H1 (cell line): ENCODE results near the gene MAST1. TPM values are rescaled to one million over a fixed set of nuclear protein-coding genes. Genes with fewer than 3 reads are reported as not detected.

ENCODE experiments used
- CTCF ChIA-PET: fragments of 300-600 bp; sonication (Branson Sonifier 250); formaldehyde crosslinking; loops from one replicate; lab custom pipeline; 2021; ENCODE audit not compliant: partially characterized antibody; lab: Charles Lee
- POLR2A ChIA-PET: fragments of 300-600 bp; sonication (Branson Sonifier 250); formaldehyde crosslinking; loops from one replicate; lab custom pipeline; 2021; ENCODE audit warnings: inconsistent platforms; ENCODE audit not compliant: partially characterized antibody; lab: Charles Lee
- DNase-seq, 2 experiments: peaks; one replicate each; pipeline versions ENCODE4 v3.0.0 to v3.0.0-alpha.2; 2010 to 2022; ENCODE audit warnings: low spot score in 2 of 2, low read depth in 1 of 2, mixed read lengths in 1 of 2
- FAIRE-seq: peaks from 2 replicates; lab custom pipeline; 2011; peaks lifted over from hg19 to GRCh38; lab: Jason Lieb, UNC
- H2AFZ ChIP-seq: 2 replicates; pipeline ENCODE4 v1.8.1; 2012; ENCODE audit warnings: low read length, inconsistent platforms
- H2AK5ac ChIP-seq: 2 replicates; pipeline ENCODE4 v1.6.1; 2013; ENCODE audit warnings: low read depth, low read length
- H2BK120ac ChIP-seq: replicated peaks from 2 replicates; pipeline ENCODE3; 2013; ENCODE audit warnings: low read depth, low read length, inconsistent platforms
- H2BK12ac ChIP-seq: 2 replicates; pipeline ENCODE4 v1.6.1; 2013; ENCODE audit warnings: low read depth, low read length
- H2BK15ac ChIP-seq: 2 replicates; pipeline ENCODE4 v1.6.1; 2013; ENCODE audit warnings: low read length
- H2BK20ac ChIP-seq: 2 replicates; pipeline ENCODE4 v1.6.1; 2013; ENCODE audit warnings: low read length
- H2BK5ac ChIP-seq: 2 replicates; pipeline ENCODE4 v1.6.1; 2013; ENCODE audit warnings: low read depth, low read length
- H3K14ac ChIP-seq: 2 replicates; pipeline ENCODE4 v1.6.1; 2013; ENCODE audit warnings: inconsistent platforms; ENCODE audit not compliant: insufficient read length
- H3K18ac ChIP-seq: 2 replicates; pipeline ENCODE4 v1.6.1; 2013; ENCODE audit warnings: low read length; ENCODE audit errors: extremely low read depth
- H3K23ac ChIP-seq: 2 replicates; pipeline ENCODE4 v1.6.1; 2013; ENCODE audit warnings: inconsistent platforms; ENCODE audit not compliant: insufficient read length
- H3K23me2 ChIP-seq: 2 replicates; pipeline ENCODE4 v1.6.1; 2013; ENCODE audit warnings: low read depth, low read length
- H3K27ac ChIP-seq: 2 replicates; pipeline ENCODE4 v1.6.1; 2011; ENCODE audit warnings: low read depth, low read length, inconsistent platforms
- H3K27me3 ChIP-seq, 4 experiments: replicated peaks in 1 of 4; 1 replicate in 1 of 4; 2 replicates in 3 of 4; pipeline versions ENCODE4 v1.6.1 to v1.8.1; 2011 to 2013; ENCODE audit warnings: low read length in 3 of 4, mild to moderate bottlenecking in 3 of 4, inconsistent platforms in 2 of 4, mixed read lengths in 2 of 4, moderate library complexity in 1 of 4; ENCODE audit not compliant: control insufficient read depth in 3 of 4, insufficient read depth in 3 of 4; ENCODE audit errors: extremely low read depth in 1 of 4
- H3K36me3 ChIP-seq, 4 experiments: 2 replicates each; pipeline versions ENCODE4 v1.6.1 to v1.8.1; 2011 to 2013; ENCODE audit warnings: mild to moderate bottlenecking in 4 of 4, low read length in 3 of 4, moderate library complexity in 2 of 4, control low read depth in 1 of 4, inconsistent platforms in 1 of 4; ENCODE audit not compliant: insufficient read depth in 4 of 4, control insufficient read depth in 2 of 4
- H3K4ac ChIP-seq: replicated peaks from 2 replicates; pipeline ENCODE3; 2013; ENCODE audit warnings: low read length, low read depth, mixed read lengths, inconsistent platforms; ENCODE audit not compliant: insufficient read length
- H3K4me1 ChIP-seq, 4 experiments: replicated peaks in 1 of 4; 1 replicate in 1 of 4; 2 replicates in 3 of 4; pipeline versions ENCODE4 v1.6.1 to v1.8.1; 2011 to 2013; ENCODE audit warnings: low read length in 3 of 4, inconsistent platforms in 2 of 4, mixed read lengths in 1 of 4; ENCODE audit not compliant: insufficient read depth in 4 of 4, control insufficient read depth in 3 of 4
- H3K4me2 ChIP-seq, 2 experiments: 2 replicates each; pipeline versions ENCODE4 v1.6.1 to v1.8.1; 2011 to 2013; ENCODE audit warnings: low read depth in 2 of 2, low read length in 2 of 2, control low read depth in 1 of 2, inconsistent platforms in 1 of 2, mild to moderate bottlenecking in 1 of 2; ENCODE audit not compliant: insufficient read depth in 1 of 2
- H3K4me3 ChIP-seq, 4 experiments: fragments of 200-600, 300-600 bp in 1 of 4; sonication (generic), shearing (Covaris generic), sonication (Bioruptor Twin) in 1 of 4; 2 replicates each; pipeline versions ENCODE4 v1.5.1 to v1.8.1; 2011 to 2016; ENCODE audit warnings: low read length in 4 of 4, low read depth in 3 of 4, control low read depth in 2 of 4, inconsistent platforms in 2 of 4, mild to moderate bottlenecking in 2 of 4, mixed read lengths in 1 of 4, moderate library complexity in 1 of 4; ENCODE audit not compliant: insufficient read depth in 2 of 4; ENCODE audit errors: extremely low read depth in 1 of 4
- H3K56ac ChIP-seq: replicated peaks from 2 replicates; pipeline ENCODE3; 2013; ENCODE audit warnings: low read depth, mild to moderate bottlenecking, mixed read lengths, low read length, inconsistent platforms; ENCODE audit not compliant: insufficient read length
- H3K79me1 ChIP-seq: 2 replicates; pipeline ENCODE4 v1.6.1; 2013; ENCODE audit warnings: low read depth, low read length, control low read depth
- H3K79me2 ChIP-seq, 2 experiments: 2 replicates each; pipeline versions ENCODE4 v1.6.1 to v1.8.1; 2012 to 2013; ENCODE audit warnings: low read length in 2 of 2, mild to moderate bottlenecking in 2 of 2, inconsistent platforms in 1 of 2; ENCODE audit not compliant: insufficient read depth in 2 of 2, control insufficient read depth in 1 of 2
- H3K9ac ChIP-seq, 4 experiments: replicated peaks in 1 of 4; 1 replicate in 1 of 4; 2 replicates in 3 of 4; pipeline versions ENCODE4 v1.6.1 to v1.8.1; 2011 to 2013; ENCODE audit warnings: low read depth in 3 of 4, low read length in 3 of 4, control low read depth in 2 of 4, mild to moderate bottlenecking in 2 of 4, moderate library complexity in 2 of 4, inconsistent platforms in 1 of 4; ENCODE audit errors: extremely low read depth in 1 of 4
- H3K9me3 ChIP-seq, 2 experiments: 2 replicates each; pipeline versions ENCODE4 v1.6.1 to v1.8.1; 2012 to 2013; ENCODE audit warnings: mild to moderate bottlenecking in 2 of 2, moderate library complexity in 2 of 2, control low read depth in 1 of 2, inconsistent platforms in 1 of 2, low read depth in 1 of 2, low read length in 1 of 2, mixed read lengths in 1 of 2; ENCODE audit not compliant: insufficient read depth in 2 of 2
- H4K20me1 ChIP-seq, 2 experiments: replicated peaks in 1 of 2; 2 replicates each; pipeline versions ENCODE3 to v1.8.1; 2011 to 2013; ENCODE audit warnings: inconsistent platforms in 2 of 2, low read length in 2 of 2, mild to moderate bottlenecking in 1 of 2; ENCODE audit not compliant: insufficient read depth in 2 of 2, control insufficient read depth in 1 of 2
- H4K5ac ChIP-seq: 2 replicates; pipeline ENCODE4 v1.6.1; 2013; ENCODE audit warnings: low read length, low read depth, mixed read lengths, inconsistent platforms; ENCODE audit not compliant: insufficient read length
- H4K8ac ChIP-seq: 2 replicates; pipeline ENCODE4 v1.8.0; 2013; ENCODE audit warnings: mild to moderate bottlenecking, moderate library complexity, low read length, inconsistent platforms; ENCODE audit not compliant: insufficient read depth; ENCODE audit errors: extremely low read depth
- H4K91ac ChIP-seq: replicated peaks from 2 replicates; pipeline ENCODE3; 2013; ENCODE audit warnings: low read length, mixed read lengths, inconsistent platforms; ENCODE audit not compliant: insufficient read length
- CEBPB ChIP-seq: IDR thresholded peaks from 2 replicates; pipeline ENCODE4 v1.6.1; 2012; ENCODE audit warnings: low read depth, low read length
- CREB1 ChIP-seq: IDR thresholded peaks from 2 replicates; pipeline ENCODE4 v1.6.1; 2012; ENCODE audit warnings: inconsistent platforms
- JUND ChIP-seq: IDR thresholded peaks from 2 replicates; pipeline ENCODE4 v1.6.1; 2011; ENCODE audit warnings: mild to moderate bottlenecking, improper control_type of control experiment, low read length
- KDM4A ChIP-seq: IDR thresholded peaks from one replicate; pipeline ENCODE4 v1.7.1; 2012; ENCODE audit warnings: low read depth, mild to moderate bottlenecking, moderate library complexity, low read length, inconsistent platforms; ENCODE audit not compliant: severe bottlenecking
- KDM5A ChIP-seq: fragments of 200-600 bp; IDR thresholded peaks from 2 replicates; pipeline ENCODE4 v1.7.1; 2012; ENCODE audit warnings: mild to moderate bottlenecking, low read length, inconsistent platforms, mixed read lengths
- MAFK ChIP-seq: IDR thresholded peaks from 2 replicates; pipeline ENCODE4 v1.6.1; 2012; ENCODE audit warnings: low read depth, mild to moderate bottlenecking, improper control_type of control experiment, low read length
- RNF2 ChIP-seq: fragments of 200-900, 300-1000 bp; sonication (generic); IDR thresholded peaks from 2 replicates; pipeline ENCODE4 v1.7.1; 2016; ENCODE audit warnings: borderline replicate concordance, low read depth, mild to moderate bottlenecking, antibody characterized with exemption, low read length; ENCODE audit not compliant: poor library complexity, severe bottlenecking; ENCODE audit errors: missing control alignments
- SIX5 ChIP-seq: IDR thresholded peaks from 2 replicates; pipeline ENCODE4 v1.6.1; 2011; ENCODE audit warnings: mild to moderate bottlenecking, low read depth, low read length
- SP4 ChIP-seq: IDR thresholded peaks from 2 replicates; pipeline ENCODE4 v1.6.1; 2012; ENCODE audit warnings: low read length, inconsistent platforms
- SUZ12 ChIP-seq: fragments of 200-600 bp; sonication (generic); IDR thresholded peaks from 2 replicates; pipeline ENCODE4 v1.6.1; 2012; ENCODE audit warnings: mild to moderate bottlenecking, inconsistent platforms, low read length, moderate library complexity, mixed read lengths
- TBP ChIP-seq: IDR thresholded peaks from 2 replicates; pipeline ENCODE4 v1.6.1; 2011; ENCODE audit warnings: low read depth, low read length, improper control_type of control experiment
- WGBS, 2 experiments: shearing (Covaris generic) in 1 of 2; methylation state at CpG; one replicate each; pipeline versions ENCODE4 v1.1.6 to v1.1.7; 2013 to 2015; ENCODE audit warnings: low lambda C conversion rate in 2 of 2, mixed read lengths in 2 of 2, inconsistent platforms in 1 of 2, low coverage in 1 of 2, missing lambda C conversion rate in 1 of 2; ENCODE audit not compliant: insufficient replicate concordance in 2 of 2, insufficient coverage in 1 of 2, insufficient read length in 1 of 2; ENCODE audit errors: extremely low coverage in 1 of 2, missing lambda C conversion rate in 1 of 2; 5-methylcytosine and 5-hydroxymethylcytosine counted together
- polyA plus RNA-seq, 7 experiments: library from polyadenylated mRNA; depleted of rRNA in 3 of 7; stranded (reverse) in 5 of 7; unstranded in 2 of 7; fragments of >200 nt in 5 of 7; fragments of 200-250 nt in 2 of 7; gene quantifications; 1 replicate in 5 of 7; 2 replicates in 1 of 7; 4 replicates in 1 of 7; pipeline versions ENCODE4 v1.2.1 to v1.2.3, GENCODE V29; 2011 to 2013; ENCODE audit warnings: missing spikeins in 2 of 7, mixed read lengths in 2 of 7
- total RNA-seq: library from RNA; stranded (reverse); fragmentation: NEBNext Ultra II Directional; extraction: Animal tissue kit (Norgen Biotek cat#: 25700); gene quantifications from 2 replicates; pipeline ENCODE4 v1.2.1, GENCODE V29; 2021

MAST1 gene
- total and polyA plus RNA-seq, 2 of the 8 experiments (the other 6 are each of a cell fraction or from before 2014, with no cell fraction given): 15.6 to 28.3 TPM

GRCh38 chr19:12921047-12921446 lies 82.7 kb downstream of the MAST1 start:
- no peak for FAIRE-seq
- H4K91ac ChIP-seq: no peak overlapping the region
- POLR2A ChIA-PET: interaction anchor here (0.7 to 13.9 kb wide), 15 partner anchors 8 to 48 kb away, joined by 3 to 180 read pairs (median 6); partner anchors contain the start of genes CALR, DNASE2, FARSA and GADD45GIP1

More at GRCh38 chr19:12921047-12921446, 82.7 kb downstream of the MAST1 start:
- H2BK15ac ChIP-seq: no peak overlapping the region
- no peak overlapping the region for H3K4me2 ChIP-seq
- H4K8ac ChIP-seq: no peak overlapping the region
- no peak overlapping the region for H2BK12ac ChIP-seq
- no peak overlapping the region for H3K9ac ChIP-seq
- no peak overlapping the region for H3K56ac ChIP-seq
- no peak overlapping the region for H3K4me3 ChIP-seq
- no peaks in the 10 kb centered on the region for H3K79me2 ChIP-seq
- peaks cover 0 to 2% (median 0%) of the 10 kb centered on the region in 4 experiments; a peak in 1 of 7 replicates for H3K4me1 ChIP-seq
- no peak overlapping the region for H2AK5ac ChIP-seq
- H3K27me3 ChIP-seq: peaks cover 6 to 12% (median 11%) of the 10 kb centered on the region in 4 experiments
- no peak overlapping the region for H3K27ac ChIP-seq
- 93% methylated on average over 3 of the region's 3 CpGs; no CpG with 5 or more reads in 1 of the 2 experiments for whole genome bisulfite sequencing, 2 experiments
- H2BK5ac ChIP-seq: no peak overlapping the region
- no peak overlapping the region for H2BK120ac ChIP-seq
- H3K23me2 ChIP-seq: no peaks in the 10 kb centered on the region
- peaks cover 0 to 3% of the 10 kb centered on the region in 2 experiments for H4K20me1 ChIP-seq
- no peak overlapping the region for H3K23ac ChIP-seq
- H2BK20ac ChIP-seq: no peak overlapping the region
- TF ChIP-seq JUND: no peak
- no peak for TF ChIP-seq CEBPB
- no peak for TF ChIP-seq TBP
- no peak for TF ChIP-seq SUZ12
- no peak for TF ChIP-seq CREB1
- no peak for TF ChIP-seq KDM5A
- no peak for TF ChIP-seq SIX5
- TF ChIP-seq MAFK: no peak
- no peak for TF ChIP-seq RNF2
- no peak for TF ChIP-seq KDM4A
- TF ChIP-seq SP4: no peak
- CTCF ChIA-PET: interaction anchor here (0.6 kb wide), 1 partner anchor 56 kb away, joined by 5 read pairs; no protein-coding TSS in a partner anchor
- H2AFZ ChIP-seq: no peak overlapping the region
- H3K18ac ChIP-seq: no peak overlapping the region
- no peak overlapping the region for H4K5ac ChIP-seq
- no peak overlapping the region for H3K4ac ChIP-seq
- peaks cover 2 to 9% of the 10 kb centered on the region in 2 experiments; a peak in 1 of 4 replicates for H3K9me3 ChIP-seq
- H3K79me1 ChIP-seq: no peaks in the 10 kb centered on the region
- peaks cover 18 to 36% (median 28%) of the 10 kb centered on the region in 4 experiments; a peak in 7 of 8 replicates for H3K36me3 ChIP-seq
- no peak overlapping the region for H3K14ac ChIP-seq
- no peak for DNase-seq
